Measurements from ENCODE around the gene TLDC2.

Gene TLDC2

GRCh38 chr20:36852187-36852586 lies 23.8 kb upstream of the TLDC2 start:
- peak overlapping the region; percentile 14 for H3K4me3 ChIP-seq (ENCODE audit: low read length)
- peak overlapping the region; percentile 50 for H3K4me2 ChIP-seq (ENCODE audit: low read length)
- H3K4me1 ChIP-seq (ENCODE audit: control insufficient read depth, insufficient read depth, low read length): peaks cover 69% of the 10 kb centered on the region
- peaks cover 6% of the 10 kb centered on the region for H3K36me3 ChIP-seq (ENCODE audit: insufficient read depth, low read length)
- no peaks in the 10 kb centered on the region for H3K27me3 ChIP-seq (ENCODE audit: control insufficient read depth, insufficient read depth, low read length)
- H3K9ac ChIP-seq (ENCODE audit: low read depth, low read length): peak overlapping the region; percentile 69
- no peaks in the 10 kb centered on the region for H3K9me3 ChIP-seq (replicated peaks; ENCODE audit: low read length)

DNA sequence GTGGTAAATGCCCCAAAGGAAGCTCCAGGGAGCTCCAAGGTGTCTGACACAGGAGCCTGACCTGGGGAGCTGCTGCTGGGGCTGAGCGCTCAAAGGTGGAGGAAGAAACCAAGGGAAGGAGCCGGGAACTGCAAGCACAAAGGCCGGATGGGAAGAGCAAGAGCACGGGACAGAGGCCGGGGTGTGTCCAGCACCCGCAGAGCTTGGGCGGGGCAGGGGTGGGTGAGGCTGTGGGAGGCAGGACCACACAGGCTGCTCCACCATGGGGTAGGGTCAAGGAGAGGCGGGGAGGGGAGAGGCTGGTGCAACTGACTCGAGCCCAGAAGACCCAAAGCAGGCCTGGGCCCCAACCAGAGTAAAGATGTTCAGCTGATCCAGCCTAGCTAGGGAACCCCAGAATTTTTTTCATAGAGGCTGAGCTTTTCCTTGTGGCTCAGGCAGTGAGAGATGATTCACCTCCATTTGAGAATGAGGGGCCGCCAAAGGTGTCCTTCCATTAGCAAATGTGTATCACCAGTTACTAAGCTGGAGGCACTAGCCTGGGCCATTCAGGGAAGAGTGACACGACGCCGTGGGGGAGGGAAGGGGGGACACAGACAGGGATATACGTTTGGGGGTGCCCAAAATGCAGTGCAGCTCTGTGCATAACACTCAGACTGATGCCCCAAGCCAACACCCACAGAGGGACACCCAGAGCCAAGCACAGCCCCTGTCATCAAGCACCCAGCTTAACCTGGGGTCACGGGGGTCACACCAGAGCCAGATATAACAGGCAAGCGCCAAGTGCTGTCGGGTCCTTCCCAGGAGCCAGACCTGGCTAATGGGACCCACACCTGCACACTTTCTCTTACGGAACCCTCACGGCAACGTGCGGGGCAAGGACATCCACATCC lies 21.3 kb upstream of the TLDC2 start:
- no peak overlapping the region for H3K4me3 ChIP-seq (ENCODE audit: low read length)
- no peaks in the 10 kb centered on the region for H3K9me3 ChIP-seq (replicated peaks; ENCODE audit: low read length)
- no peaks in the 10 kb centered on the region for H3K27me3 ChIP-seq (ENCODE audit: control insufficient read depth, insufficient read depth, low read length)
- peak overlapping the region; percentile 36 for H3K9ac ChIP-seq (ENCODE audit: low read depth, low read length)
- H3K4me2 ChIP-seq (ENCODE audit: low read length): peak overlapping the region; percentile 20
- peaks cover 60% of the 10 kb centered on the region for H3K4me1 ChIP-seq (ENCODE audit: control insufficient read depth, insufficient read depth, low read length)
- H3K36me3 ChIP-seq (ENCODE audit: insufficient read depth, low read length): peaks cover 6% of the 10 kb centered on the region

- H3K9me3 ChIP-seq (replicated peaks; ENCODE audit: low read length): no peaks in the 10 kb centered on the region
- peak overlapping the region; percentile 9 for H3K9ac ChIP-seq (ENCODE audit: low read depth, low read length)
- H3K4me3 ChIP-seq (ENCODE audit: low read length): no peak overlapping the region
- peaks cover 65% of the 10 kb centered on the region for H3K4me1 ChIP-seq (ENCODE audit: control insufficient read depth, insufficient read depth, low read length)
- no peaks in the 10 kb centered on the region for H3K27me3 ChIP-seq (ENCODE audit: control insufficient read depth, insufficient read depth, low read length)
- H3K36me3 ChIP-seq (ENCODE audit: insufficient read depth, low read length): peaks cover 6% of the 10 kb centered on the region
- peak overlapping the region; percentile 8 for H3K4me2 ChIP-seq (ENCODE audit: low read length)
These were observed 20.7 kb upstream of the TLDC2 start for GRCh38 chr20:36855241-36855657.

DNA sequence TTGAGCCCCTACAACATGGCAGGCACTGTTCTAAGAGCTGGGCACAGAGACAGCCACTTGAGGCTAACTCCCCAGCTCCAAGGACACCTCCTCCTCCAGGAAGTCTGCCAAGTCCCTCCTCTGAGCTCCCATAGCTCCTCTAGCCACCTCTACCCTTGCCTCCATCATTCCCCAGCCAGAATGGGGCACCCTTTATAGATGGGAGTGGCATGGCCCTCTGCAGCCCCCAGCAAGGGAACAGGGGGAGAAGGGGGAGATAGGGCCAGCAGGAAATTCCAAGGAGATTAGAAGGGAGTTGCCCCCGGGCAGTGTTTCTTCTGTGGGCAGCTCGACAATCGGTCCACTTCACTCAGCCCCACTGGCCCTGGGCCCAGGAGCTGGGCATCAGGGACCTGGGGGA lies 19.7 kb upstream of the TLDC2 start:
- H3K27me3 ChIP-seq (ENCODE audit: control insufficient read depth, insufficient read depth, low read length): no peaks in the 10 kb centered on the region
- peak overlapping the region; percentile 32 for H3K9ac ChIP-seq (ENCODE audit: low read depth, low read length)
- H3K4me3 ChIP-seq (ENCODE audit: low read length): no peak overlapping the region
- H3K9me3 ChIP-seq (replicated peaks; ENCODE audit: low read length): no peaks in the 10 kb centered on the region
- H3K4me2 ChIP-seq (ENCODE audit: low read length): peak overlapping the region; percentile 8
- H3K36me3 ChIP-seq (ENCODE audit: insufficient read depth, low read length): peaks cover 6% of the 10 kb centered on the region
- H3K4me1 ChIP-seq (ENCODE audit: control insufficient read depth, insufficient read depth, low read length): peaks cover 75% of the 10 kb centered on the region

GRCh38 chr20:36856691-36857635 lies 19.0 kb upstream of the TLDC2 start:
- Histone ChIP-seq H3K27me3 (ENCODE audit: control insufficient read depth, insufficient read depth, low read length) (no peaks in the 10 kb centered on the region), H3K4me3 (ENCODE audit: low read length) (no peak overlapping the region), H3K4me1 (ENCODE audit: control insufficient read depth, insufficient read depth, low read length) (peaks cover 77% of the 10 kb centered on the region), H3K9ac (ENCODE audit: low read depth, low read length) (peak overlapping the region; percentile 32), H3K36me3 (ENCODE audit: insufficient read depth, low read length) (peaks cover 6% of the 10 kb centered on the region), H3K4me2 (ENCODE audit: low read length) (peak overlapping the region; percentile 8), H3K9me3 (replicated peaks; ENCODE audit: low read length) (no peaks in the 10 kb centered on the region)

GRCh38 chr20:36859282-36859555 lies 16.7 kb upstream of the TLDC2 start:
- no peaks in the 10 kb centered on the region for H3K36me3 ChIP-seq (ENCODE audit: insufficient read depth, low read length)

GRCh38 chr20:36859700-36860330 lies 16.1 kb upstream of the TLDC2 start:
- Histone ChIP-seq H3K4me3 (ENCODE audit: low read length) (no peak overlapping the region), H3K9me3 (replicated peaks; ENCODE audit: low read length) (no peaks in the 10 kb centered on the region), H3K9ac (ENCODE audit: low read depth, low read length) (no peak overlapping the region), H3K36me3 (ENCODE audit: insufficient read depth, low read length) (no peaks in the 10 kb centered on the region), H3K4me2 (ENCODE audit: low read length) (peak overlapping the region; percentile 93), H3K27me3 (ENCODE audit: control insufficient read depth, insufficient read depth, low read length) (no peaks in the 10 kb centered on the region), H3K4me1 (ENCODE audit: control insufficient read depth, insufficient read depth, low read length) (peaks cover 61% of the 10 kb centered on the region)

More at GRCh38 chr20:36859282-36859555, 16.7 kb upstream of the TLDC2 start:
- H3K4me3 ChIP-seq (ENCODE audit: low read length): no peak overlapping the region
- H3K4me2 ChIP-seq (ENCODE audit: low read length): no peak overlapping the region
- H3K4me1 ChIP-seq (ENCODE audit: control insufficient read depth, insufficient read depth, low read length): peaks cover 67% of the 10 kb centered on the region
- H3K9ac ChIP-seq (ENCODE audit: low read depth, low read length): no peak overlapping the region
- no peaks in the 10 kb centered on the region for H3K27me3 ChIP-seq (ENCODE audit: control insufficient read depth, insufficient read depth, low read length)
- no peaks in the 10 kb centered on the region for H3K9me3 ChIP-seq (replicated peaks; ENCODE audit: low read length)

DNA sequence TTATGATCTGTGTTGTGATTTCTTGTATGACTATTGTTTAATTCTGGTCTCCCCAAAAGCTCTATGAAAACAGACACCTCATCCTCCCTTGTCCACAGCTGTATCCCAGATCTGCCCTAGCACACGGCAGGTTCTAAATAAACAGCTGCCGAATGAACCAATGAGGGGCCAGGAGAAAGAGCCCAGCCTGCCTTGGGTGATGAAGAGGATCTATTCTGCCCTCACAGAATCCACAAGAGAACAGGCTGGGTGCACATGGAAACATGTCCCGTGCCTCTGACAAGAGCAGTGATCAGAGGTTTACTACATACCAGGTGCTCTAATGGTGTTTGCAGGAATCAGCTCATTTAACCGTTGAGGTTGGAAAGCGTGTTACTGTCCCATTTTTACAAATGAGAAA lies 15.6 kb upstream of the TLDC2 start:
- H3K9me3 ChIP-seq (replicated peaks; ENCODE audit: low read length): no peaks in the 10 kb centered on the region
- no peak overlapping the region for H3K4me3 ChIP-seq (ENCODE audit: low read length)
- H3K4me1 ChIP-seq (ENCODE audit: control insufficient read depth, insufficient read depth, low read length): peaks cover 56% of the 10 kb centered on the region
- H3K9ac ChIP-seq (ENCODE audit: low read depth, low read length): no peak overlapping the region
- H3K4me2 ChIP-seq (ENCODE audit: low read length): peak overlapping the region; percentile 93
- no peaks in the 10 kb centered on the region for H3K27me3 ChIP-seq (ENCODE audit: control insufficient read depth, insufficient read depth, low read length)
- H3K36me3 ChIP-seq (ENCODE audit: insufficient read depth, low read length): no peaks in the 10 kb centered on the region

GRCh38 chr20:36860811-36861624 lies 14.9 kb upstream of the TLDC2 start:
- peak overlapping the region; percentile 93 for H3K4me2 ChIP-seq (ENCODE audit: low read length)
- H3K4me3 ChIP-seq (ENCODE audit: low read length): peak overlapping the region; percentile 75
- no peaks in the 10 kb centered on the region for H3K27me3 ChIP-seq (ENCODE audit: control insufficient read depth, insufficient read depth, low read length)
- peak overlapping the region; percentile 87 for H3K9ac ChIP-seq (ENCODE audit: low read depth, low read length)
- no peaks in the 10 kb centered on the region for H3K36me3 ChIP-seq (ENCODE audit: insufficient read depth, low read length)
- H3K9me3 ChIP-seq (replicated peaks; ENCODE audit: low read length): no peaks in the 10 kb centered on the region
- peaks cover 49% of the 10 kb centered on the region for H3K4me1 ChIP-seq (ENCODE audit: control insufficient read depth, insufficient read depth, low read length)

DNA sequence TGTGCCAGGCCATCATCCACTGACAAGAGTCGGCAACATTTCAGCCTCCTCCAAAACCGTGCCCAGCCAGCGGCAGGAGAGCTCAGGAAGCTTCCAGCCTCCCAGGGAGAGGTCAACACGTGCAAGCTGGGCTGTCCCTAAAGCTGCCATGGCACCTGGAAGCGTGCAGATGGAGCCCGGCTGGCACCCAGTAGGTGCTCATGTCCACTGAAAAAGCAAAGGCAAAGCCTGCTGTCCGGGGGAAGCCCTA lies 14.4 kb upstream of the TLDC2 start:
- no peaks in the 10 kb centered on the region for H3K27me3 ChIP-seq (ENCODE audit: control insufficient read depth, insufficient read depth, low read length)
- no peaks in the 10 kb centered on the region for H3K36me3 ChIP-seq (ENCODE audit: insufficient read depth, low read length)
- peaks cover 46% of the 10 kb centered on the region for H3K4me1 ChIP-seq (ENCODE audit: control insufficient read depth, insufficient read depth, low read length)
- H3K9ac ChIP-seq (ENCODE audit: low read depth, low read length): peak overlapping the region; percentile 87
- H3K9me3 ChIP-seq (replicated peaks; ENCODE audit: low read length): no peaks in the 10 kb centered on the region
- peak overlapping the region; percentile 93 for H3K4me2 ChIP-seq (ENCODE audit: low read length)
- H3K4me3 ChIP-seq (ENCODE audit: low read length): peak overlapping the region; percentile 75

Measured in skeletal muscle satellite cell (primary cell).